GM19035 (cell line): ENCODE data around the gene FITM1.

ENCODE experiments used
- ATAC-seq: cut with Tn5 transposase; IDR thresholded peaks from one replicate; pipeline ENCODE4 v1.9.1; 2021; ENCODE audit not compliant: unreplicated experiment

The FITM1 gene

DNA sequence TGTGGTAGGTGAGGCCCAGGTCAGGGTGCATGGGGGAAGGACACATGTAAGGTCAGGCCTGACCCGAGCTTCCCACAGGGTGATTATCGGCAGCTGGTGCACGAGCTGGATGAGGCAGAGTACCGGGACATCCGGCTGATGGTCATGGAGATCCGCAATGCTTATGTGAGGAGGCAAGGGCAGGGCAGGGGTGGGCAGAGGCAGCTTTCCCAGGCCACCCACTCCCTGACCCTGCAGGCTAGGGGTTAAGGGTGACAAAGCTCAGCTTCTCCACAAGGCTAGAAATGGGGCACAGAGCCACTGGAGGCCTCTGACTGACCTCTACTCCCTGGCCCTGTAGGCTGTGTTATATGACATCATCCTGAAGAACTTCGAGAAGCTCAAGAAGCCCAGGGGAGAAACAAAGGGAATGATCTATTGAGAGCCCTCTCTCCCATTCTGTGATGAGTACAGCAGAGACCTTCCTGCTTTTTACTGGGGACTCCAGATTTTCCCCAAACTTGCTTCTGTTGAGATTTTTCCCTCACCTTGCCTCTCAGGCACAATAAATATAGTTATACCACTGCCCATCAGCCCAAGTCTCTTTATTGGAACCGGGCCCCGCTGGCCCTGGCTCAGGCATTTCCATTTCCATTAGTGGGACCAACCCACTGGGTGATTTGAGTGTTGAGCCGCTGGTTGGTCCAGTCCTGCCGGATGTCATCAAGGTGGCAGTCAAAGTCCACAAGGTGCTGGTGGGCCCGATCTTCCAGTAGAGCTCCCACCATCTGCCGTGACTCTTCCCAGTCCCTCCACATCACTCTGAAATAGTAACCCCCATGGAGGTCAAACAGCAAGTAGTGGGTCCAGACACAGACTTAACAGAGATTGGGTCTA lies 8.2 kb downstream of the FITM1 start:
- no peak for ATAC-seq

DNA sequence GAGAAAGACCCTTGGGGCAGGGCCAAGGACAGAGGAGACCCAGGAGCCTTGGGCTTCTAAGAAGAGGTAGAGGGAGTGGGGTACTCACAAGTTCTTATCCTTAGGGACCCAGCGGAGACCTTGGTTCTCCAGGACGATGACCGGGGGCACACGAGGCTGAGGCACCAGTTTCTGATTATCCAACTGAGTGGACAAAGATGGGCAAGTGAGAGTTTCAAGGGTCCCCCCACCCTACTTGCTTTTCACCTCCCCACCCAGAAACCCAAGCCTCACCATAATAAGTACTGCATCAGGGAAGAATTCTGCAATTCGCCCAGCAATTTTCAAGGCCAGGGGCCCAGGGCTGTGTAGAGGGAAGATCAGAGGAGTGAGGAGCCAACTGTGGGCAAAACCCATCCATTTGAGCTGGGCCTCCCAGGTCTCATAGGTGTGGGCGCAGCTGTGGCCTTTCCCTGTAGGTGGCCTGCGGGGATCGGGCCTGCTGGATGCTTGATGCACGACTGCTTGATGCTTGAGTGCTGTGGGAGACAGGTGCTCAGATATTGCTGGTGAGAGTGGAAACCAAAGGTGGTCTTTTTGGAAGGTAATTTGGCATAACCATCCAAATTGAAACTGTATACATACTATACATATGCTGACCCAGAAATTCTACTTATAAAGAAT lies 8.9 kb downstream of the FITM1 start:
- no peak for ATAC-seq

DNA sequence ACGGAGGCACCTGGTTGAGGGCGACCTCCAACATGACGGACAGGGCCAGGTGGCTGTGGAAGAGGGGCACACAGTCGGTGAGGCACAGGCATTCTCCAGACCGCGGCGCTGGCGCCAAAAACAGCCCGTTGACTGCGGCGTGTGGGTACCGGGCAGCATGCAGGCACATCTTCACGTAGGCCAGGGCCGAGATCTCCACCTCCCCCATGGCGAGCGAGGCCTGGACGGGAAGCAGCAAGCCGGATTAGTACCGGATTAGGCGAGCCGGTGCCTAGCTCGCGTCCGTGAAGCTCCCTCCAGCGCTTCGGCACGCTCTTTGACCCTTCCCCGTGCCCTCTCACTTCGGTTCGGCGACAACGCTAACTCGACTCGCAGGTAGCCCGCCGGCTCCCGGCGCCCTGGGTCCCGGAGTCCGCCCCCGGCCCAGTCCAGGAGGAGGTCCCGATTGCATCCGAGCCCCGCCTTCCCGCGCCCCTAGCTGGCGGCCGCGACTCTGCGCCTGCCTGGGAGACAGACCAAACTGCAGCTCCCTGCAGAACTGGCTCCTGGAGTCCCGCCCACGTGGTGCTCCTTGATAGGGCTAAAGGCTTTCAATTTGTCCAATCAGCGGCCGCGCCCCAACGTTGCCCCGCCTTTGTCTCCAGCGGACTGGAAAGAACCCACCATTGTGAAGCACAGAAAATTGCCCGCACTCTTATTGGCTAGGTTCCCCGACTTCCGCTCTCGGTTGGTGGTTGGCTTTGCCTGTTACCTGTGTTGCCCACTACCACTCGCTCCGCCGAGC lies 10.8 kb downstream of the FITM1 start, which contains the start of gene EMC9:
TSS of gene EMC9 (minus strand) at position 495 of the 784 bp plus-strand sequence. CDS start at position 208, 287 bp downstream.
- peak; percentile 83 for ATAC-seq

DNA sequence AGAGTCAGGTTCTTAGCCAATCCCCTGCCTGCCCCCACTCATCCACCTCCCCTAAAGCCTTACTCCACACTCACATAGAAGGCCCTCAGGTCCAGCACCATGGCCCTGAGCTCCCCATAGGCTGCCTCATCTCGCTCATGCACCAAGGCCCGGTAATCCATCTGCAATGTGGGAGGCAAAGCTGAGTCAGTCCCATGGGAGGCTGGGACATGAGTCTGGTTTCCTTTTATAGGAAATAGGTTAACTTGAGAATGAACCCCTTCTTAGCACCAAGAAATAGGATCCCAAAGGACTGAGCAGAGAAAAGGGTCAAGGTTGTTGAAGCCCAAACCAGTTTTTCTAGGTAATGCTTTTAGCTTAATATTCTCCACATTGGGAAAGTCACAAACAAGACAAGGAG lies 13.1 kb downstream of the FITM1 start:
- ATAC-seq: no peak

DNA sequence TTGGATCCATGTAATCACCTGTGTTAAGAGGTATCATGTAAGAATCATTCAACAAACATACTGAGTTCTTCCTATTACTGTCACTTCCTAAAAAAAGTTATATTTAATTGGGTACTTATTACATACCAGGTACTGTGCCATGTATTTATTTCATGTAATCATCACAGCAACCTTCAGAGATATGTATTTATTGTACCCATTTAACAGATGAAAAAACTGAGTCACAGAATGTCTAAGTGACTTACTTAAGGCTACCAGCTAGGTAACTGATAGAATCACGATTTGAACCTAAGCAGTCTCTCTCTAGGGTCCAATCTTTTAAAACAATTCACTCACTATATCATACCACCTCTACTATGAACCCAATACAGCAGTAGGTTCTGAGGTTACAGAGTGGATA lies 14.0 kb downstream of the FITM1 start:
- no peak for ATAC-seq

DNA sequence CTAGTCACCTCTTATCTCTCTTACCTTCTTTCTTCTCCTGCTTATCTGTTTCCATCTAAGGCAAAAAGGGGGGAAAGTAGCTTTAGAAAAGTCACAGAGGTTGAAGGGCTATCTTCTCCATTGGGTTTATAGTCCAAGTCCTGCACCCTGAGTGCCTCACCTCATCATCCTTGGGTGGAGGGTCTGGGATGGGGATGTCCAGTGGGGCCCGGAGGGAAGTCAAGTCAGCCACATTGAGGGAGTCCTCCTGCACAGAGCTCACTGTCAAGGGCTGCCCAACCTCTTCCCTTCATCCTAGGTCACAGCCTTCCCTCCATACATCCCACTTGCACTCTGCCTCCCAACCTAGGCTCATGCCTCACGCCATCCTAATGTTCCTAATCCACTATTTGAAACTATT lies 14.8 kb downstream of the FITM1 start:
- ATAC-seq: no peak

DNA sequence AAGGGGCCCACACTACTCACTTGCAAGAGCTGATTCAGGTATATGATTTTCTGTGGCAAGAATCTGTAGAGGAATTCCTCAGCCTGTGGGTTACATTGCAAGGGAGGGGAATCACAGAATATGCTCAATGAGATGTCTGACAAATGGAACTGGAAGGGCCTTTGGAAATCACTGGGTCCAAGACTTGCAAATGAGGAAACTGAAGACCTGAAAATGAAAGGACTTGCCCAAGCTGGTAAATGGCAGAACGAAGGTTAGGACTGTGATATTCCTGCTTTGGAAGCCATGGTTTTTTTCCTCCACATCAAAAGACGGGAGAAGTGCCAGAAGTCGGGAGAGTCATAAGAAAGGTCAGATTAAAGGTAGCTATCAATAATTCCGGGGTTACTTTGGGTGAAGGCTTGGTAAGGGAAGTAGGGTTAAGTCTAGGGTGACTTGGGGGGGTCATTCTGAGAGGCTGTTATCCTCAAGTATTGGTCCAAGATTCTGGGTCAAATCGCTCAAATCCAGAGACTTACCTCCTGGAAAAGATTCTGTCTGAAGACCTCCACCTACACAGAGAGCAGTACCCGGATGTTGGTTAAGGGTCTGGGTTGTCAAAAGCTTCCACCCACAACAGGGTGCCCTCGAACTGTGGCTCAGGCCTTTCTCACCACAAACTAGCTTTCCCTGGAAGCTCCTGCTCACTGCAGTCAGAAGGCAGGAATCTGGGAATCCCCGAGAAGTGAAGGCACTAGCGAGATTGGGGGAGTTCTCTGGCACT lies 15.4 kb downstream of the FITM1 start:
- no peak for ATAC-seq

DNA sequence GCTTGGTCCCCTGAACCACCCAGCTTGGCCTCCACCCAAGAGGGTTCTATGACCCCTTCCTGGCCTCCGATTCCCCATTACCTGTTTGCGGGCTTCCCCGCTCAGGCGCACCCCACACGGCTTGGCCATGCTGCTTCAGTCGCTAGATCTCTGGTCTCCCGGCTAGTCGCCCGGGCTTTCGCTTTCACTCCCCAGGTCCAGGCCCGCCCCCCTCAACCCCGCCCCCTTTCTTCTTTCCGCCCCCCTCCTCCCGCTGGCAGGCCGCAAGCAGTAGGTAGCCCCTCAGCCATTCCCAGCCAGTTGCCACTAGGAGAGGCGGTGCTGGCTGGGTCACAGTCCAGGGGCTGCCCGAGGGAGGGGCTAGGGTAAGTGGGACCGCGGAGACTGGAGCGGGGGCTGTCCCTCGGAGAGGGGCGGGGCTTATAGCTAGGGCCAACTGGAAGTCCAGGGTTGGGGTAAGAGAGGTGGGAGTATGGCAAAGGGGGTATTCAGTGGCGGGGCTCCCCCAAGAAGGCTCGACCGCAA lies 16.1 kb downstream of the FITM1 start, which contains the start of gene PSME2:
TSS of gene PSME2 (minus strand) at position 158 of the 525 bp plus-strand sequence. CDS start at position 129, 29 bp downstream.
- ATAC-seq: peak; percentile 61

DNA sequence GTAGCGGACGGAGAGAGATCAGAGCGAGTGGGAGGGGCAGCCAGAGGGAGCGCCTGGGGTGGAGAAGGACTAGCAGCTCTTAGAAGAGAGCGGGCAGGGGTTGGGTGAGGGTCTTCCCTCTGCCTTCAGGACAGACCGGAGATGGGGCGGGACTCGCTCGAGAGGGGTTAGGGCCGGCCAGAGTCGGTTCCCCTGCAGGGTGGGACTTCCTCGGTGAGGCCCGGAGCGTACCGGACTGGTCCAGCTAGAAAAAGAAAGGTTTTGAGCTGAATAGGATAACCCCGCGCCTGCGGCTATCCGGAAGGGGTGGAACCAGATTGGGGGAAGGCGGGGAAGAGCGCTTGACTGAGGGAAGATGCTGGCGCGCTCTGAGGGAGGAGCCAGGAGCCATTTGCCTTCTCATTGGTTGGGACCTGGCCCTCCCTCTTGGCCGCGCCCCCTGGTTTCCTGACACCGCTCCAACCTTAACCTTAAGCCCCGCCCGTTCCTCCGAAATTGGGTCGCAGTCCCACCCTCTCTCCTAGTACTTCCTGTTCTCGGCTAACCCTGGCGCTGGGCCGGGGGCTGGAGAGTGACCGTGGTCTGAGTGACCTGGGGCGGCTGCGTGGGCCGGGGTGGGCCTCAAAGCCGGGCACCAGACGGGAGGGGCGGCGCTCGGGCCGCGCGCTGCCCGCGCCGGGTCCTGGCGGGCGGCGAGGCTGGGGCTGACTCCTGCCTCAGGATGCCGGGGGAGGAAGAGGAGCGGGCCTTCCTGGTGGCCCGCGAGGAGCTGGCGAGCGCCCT lies 16.7 kb downstream of the FITM1 start, which contains the start of gene RNF31:
TSS of gene RNF31 (plus strand) at position 521 of the 783 bp plus-strand sequence. CDS start at position 722, 201 bp downstream.
- ATAC-seq: peak; percentile 79

DNA sequence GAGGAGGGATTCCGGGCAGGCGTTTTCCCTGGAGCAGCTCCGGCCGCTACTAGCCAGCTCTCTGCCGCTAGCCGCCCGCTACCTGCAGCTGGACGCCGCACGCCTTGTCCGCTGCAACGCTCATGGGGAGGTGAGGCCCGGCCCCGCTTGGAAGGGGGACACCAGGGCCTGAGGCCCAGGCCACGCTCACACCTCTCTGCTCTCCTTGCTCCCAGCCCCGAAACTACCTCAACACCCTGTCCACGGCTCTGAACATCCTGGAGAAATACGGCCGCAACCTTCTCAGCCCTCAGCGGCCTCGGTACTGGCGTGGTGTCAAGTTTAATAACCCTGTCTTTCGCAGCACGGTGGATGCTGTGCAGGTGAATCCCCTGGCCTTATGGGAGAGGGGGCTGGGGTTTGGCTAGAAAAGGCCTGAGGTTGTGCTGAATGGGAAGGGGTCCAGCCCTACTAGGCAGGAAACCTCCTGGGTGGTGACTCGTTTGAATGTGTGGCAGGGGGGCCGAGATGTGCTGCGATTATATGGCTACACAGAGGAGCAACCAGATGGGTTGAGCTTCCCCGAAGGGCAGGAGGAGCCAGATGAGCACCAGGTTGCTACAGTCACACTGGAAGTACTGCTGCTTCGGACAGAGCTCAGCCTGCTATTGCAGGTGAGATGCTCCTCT lies 17.4 kb downstream of the FITM1 start:
- ATAC-seq: no peak

DNA sequence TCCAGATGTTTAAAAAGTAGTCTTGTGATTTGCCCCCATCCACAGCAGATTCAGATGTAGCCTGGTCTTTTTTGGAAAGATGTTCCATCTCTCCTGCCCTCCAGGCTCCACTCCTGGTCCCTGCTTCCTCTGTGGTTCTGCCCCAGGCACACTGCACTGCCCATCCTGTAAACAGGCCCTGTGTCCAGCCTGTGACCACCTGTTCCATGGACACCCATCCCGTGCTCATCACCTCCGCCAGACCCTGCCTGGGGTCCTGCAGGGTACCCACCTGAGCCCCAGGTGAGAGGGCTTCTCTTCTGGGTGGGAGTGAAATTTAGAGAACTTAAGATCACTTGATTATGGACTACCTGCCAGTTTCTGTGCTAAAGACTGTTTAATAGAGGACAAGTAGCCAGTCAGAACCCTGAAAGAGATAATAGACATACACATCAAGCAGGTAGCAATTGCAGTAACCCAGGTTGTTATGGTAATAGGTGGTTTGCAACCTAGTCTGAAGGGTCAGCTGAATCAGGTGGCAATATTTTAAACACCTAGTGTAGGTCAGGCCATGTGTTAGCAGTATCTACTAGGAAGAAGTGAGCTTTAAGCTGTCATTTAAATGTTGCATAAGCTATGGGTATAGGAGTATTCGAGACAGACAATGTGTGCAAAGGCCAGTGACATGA lies 19.0 kb downstream of the FITM1 start:
- ATAC-seq: no peak

DNA sequence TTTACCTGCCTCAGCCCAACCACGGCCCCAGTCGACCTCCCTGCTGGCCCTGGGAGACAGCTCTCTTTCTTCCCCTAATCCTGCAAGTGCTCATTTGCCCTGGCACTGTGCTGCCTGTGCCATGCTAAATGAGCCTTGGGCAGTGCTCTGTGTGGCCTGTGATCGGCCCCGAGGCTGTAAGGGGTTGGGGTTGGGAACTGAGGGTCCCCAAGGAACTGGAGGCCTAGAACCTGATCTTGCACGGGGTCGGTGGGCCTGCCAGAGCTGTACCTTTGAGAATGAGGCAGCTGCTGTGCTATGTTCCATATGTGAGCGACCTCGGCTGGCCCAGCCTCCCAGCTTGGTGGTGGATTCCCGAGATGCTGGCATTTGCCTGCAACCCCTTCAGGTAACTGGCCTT lies 19.6 kb downstream of the FITM1 start:
- no peak for ATAC-seq

DNA sequence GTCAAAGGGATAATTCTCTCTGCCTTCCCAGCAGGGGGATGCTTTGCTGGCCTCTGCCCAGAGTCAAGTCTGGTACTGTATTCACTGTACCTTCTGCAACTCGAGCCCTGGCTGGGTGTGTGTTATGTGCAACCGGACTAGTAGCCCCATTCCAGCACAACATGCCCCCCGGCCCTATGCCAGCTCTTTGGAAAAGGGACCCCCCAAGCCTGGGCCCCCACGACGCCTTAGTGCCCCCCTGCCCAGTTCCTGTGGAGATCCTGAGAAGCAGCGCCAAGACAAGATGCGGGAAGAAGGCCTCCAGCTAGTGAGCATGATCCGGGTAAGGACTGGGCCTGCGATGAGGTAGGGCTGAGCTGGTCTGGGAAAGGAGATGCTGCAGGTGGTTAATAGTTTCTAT lies 20.1 kb downstream of the FITM1 start:
- ATAC-seq: no peak

DNA sequence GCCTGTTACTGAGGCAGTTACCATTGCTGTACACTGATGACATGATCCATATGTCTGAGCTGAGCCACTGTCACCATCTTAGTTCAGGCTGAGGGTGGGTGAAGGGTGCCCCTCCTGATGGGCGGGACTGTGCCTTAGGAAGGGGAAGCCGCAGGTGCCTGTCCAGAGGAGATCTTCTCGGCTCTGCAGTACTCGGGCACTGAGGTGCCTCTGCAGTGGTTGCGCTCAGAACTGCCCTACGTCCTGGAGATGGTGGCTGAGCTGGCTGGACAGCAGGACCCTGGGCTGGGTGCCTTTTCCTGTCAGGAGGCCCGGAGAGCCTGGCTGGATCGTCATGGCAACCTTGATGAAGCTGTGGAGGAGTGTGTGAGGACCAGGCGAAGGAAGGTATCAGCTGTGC lies 20.5 kb downstream of the FITM1 start:
- ATAC-seq: no peak

DNA sequence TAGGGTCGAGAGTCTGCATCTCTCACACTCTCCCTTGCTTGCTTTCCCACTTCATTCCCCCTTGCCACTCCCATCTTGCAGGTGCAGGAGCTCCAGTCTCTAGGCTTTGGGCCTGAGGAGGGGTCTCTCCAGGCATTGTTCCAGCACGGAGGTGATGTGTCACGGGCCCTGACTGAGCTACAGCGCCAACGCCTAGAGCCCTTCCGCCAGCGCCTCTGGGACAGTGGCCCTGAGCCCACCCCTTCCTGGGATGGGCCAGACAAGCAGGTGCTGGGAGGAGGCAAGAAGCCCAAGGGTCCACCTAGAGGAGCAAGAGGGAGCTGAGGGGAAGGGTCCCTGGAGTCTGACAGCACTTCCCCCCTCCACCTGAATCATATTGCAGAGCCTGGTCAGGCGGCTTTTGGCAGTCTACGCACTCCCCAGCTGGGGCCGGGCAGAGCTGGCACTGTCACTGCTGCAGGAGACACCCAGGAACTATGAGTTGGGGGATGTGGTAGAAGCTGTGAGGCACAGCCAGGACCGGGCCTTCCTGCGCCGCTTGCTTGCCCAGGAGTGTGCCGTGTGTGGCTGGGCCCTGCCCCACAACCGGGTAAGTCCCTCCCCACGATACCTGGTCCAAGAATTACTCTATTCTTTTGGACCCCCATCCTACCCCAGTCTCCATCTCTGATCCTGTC lies 21.1 kb downstream of the FITM1 start:
- ATAC-seq: no peak

DNA sequence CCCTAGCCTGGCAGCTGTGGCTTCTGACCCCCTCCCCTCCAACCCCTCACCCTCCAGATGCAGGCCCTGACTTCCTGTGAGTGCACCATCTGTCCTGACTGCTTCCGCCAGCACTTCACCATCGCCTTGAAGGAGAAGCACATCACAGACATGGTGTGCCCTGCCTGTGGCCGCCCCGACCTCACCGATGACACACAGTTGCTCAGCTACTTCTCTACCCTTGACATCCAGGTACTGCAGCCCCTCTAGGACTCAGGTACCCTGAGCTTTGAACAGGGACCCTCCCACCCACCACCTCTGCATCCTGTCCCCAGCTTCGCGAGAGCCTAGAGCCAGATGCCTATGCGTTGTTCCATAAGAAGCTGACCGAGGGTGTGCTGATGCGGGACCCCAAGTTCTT lies 24.6 kb downstream of the FITM1 start:
- ATAC-seq: no peak

DNA sequence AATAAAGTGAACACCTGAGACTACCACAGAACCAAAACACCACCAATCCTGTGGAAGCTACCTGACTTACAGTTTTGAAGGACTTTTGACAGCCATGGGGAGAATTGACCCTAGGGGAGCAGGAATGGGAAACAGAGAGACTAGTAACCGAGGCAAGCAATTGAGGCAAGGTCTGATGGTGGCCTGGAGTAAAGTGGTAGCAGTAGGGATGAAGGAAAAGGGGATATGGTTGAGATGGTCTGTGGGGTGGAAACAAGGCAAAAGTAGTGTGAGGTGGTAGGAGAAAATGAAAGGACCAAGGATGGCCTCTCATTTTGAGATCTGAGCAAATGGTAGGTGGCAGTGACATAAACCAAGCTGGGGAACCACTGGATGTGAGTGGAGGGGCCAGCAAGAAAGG lies 26.4 kb downstream of the FITM1 start:
- ATAC-seq: no peak

DNA sequence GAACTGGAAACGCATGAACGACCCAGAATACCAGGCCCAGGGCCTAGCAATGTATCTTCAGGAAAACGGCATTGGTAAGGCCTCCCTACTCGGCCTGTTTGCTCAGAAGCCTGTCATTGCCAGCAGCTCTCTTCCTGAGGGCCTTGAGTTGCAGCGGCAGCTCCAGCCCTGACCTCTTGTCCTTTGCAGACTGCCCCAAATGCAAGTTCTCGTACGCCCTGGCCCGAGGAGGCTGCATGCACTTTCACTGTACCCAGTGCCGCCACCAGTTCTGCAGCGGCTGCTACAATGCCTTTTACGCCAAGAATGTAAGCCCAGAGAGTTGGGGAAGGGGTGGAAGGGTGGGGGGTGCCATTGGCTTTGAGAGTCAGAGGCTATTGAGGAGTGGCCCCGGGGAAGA lies 26.9 kb downstream of the FITM1 start:
- no peak for ATAC-seq
